HG02642 (cell line): ENCODE results near the gene FBXO39.
"Not testable (repeated sequence)": the region's sequence is repeated elsewhere in the genome, so short reads cannot be mapped to it uniquely, and the experiment has no call there.

ENCODE experiments used
- ATAC-seq: cut with Tn5 transposase; IDR thresholded peaks from one replicate; pipeline ENCODE4 v1.9.1; 2021; ENCODE audit warnings: mild to moderate bottlenecking; ENCODE audit not compliant: unreplicated experiment, poor library complexity

The FBXO39 gene

GRCh38 chr17:6787081-6787693 is 11.2 kb downstream of the FBXO39 start:
- ATAC-seq: no peak

- ATAC-seq: no peak
Measured at GRCh38 chr17:6789146-6789545, 13.1 kb downstream of the FBXO39 start.

- ATAC-seq: no peak
Measured at GRCh38 chr17:6793748-6794493, 17.9 kb downstream of the FBXO39 start.

GRCh38 chr17:6796017-6796886 is 20.2 kb downstream of the FBXO39 start:
- ATAC-seq: no peak

- ATAC-seq: no peak
Measured at GRCh38 chr17:6796887-6797490, 21.0 kb downstream of the FBXO39 start.

- ATAC-seq: no peak
Measured at GRCh38 chr17:6797718-6798351, 21.8 kb downstream of the FBXO39 start.

GRCh38 chr17:6799738-6800137 is 23.7 kb downstream of the FBXO39 start:
- ATAC-seq: no peak

GRCh38 chr17:6800422-6801027 is 24.5 kb downstream of the FBXO39 start:
- ATAC-seq: no peak

- ATAC-seq: no peak
Measured at GRCh38 chr17:6811510-6811909, 35.5 kb downstream of the FBXO39 start.

GRCh38 chr17:6812295-6812694 is 36.3 kb downstream of the FBXO39 start:
- ATAC-seq: no peak

GRCh38 chr17:6815775-6816174 is 39.8 kb downstream of the FBXO39 start:
- ATAC-seq: no peak

GRCh38 chr17:6816368-6816767 is 40.4 kb downstream of the FBXO39 start:
- not testable (repeated sequence) for ATAC-seq

- ATAC-seq: no peak
Measured at GRCh38 chr17:6818938-6819337, 42.9 kb downstream of the FBXO39 start.

GRCh38 chr17:6823011-6823442 is 47.0 kb downstream of the FBXO39 start:
- ATAC-seq: no peak

- ATAC-seq: no peak
Measured at GRCh38 chr17:6830383-6830986, 54.5 kb downstream of the FBXO39 start.

- ATAC-seq: no peak
Measured at GRCh38 chr17:6831661-6832263, 55.7 kb downstream of the FBXO39 start, which contains the start of gene TEKT1. Gene TEKT1 (minus strand): TSS chr17:6831729. CDS start chr17:6830376, 1,353 bp downstream.
